ENCODE data around the gene EARS2.

DNA sequence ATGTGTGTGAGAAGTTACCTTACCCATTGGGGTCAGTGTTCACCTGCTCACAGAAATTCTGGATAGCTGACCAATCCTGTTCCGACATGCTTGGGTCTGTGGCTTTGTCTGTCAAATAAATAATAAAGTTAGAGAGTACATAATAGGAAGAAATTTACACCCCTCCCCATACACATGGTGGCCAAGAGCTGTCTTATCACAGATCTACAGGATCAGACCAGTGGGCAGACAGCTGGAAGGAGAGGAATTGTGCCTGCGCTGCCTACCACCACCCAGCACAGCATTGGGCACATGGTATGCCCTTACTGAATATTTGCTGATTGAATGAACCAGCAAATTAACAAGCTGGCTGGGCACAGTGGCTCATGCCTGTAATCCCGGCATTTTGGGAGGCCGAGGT, 61.5 kb downstream of the EARS2 start:
- TF ChIP-seq, protein P1, sequence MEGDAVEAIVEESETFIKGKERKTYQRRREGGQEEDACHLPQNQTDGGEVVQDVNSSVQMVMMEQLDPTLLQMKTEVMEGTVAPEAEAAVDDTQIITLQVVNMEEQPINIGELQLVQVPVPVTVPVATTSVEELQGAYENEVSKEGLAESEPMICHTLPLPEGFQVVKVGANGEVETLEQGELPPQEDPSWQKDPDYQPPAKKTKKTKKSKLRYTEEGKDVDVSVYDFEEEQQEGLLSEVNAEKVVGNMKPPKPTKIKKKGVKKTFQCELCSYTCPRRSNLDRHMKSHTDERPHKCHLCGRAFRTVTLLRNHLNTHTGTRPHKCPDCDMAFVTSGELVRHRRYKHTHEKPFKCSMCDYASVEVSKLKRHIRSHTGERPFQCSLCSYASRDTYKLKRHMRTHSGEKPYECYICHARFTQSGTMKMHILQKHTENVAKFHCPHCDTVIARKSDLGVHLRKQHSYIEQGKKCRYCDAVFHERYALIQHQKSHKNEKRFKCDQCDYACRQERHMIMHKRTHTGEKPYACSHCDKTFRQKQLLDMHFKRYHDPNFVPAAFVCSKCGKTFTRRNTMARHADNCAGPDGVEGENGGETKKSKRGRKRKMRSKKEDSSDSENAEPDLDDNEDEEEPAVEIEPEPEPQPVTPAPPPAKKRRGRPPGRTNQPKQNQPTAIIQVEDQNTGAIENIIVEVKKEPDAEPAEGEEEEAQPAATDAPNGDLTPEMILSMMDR (conservative IDR thresholded peaks at IDR 0.05; ENCODE audit: low read depth, low read length) = no peak
- TF ChIP-seq EZH2 (IDR thresholded peaks at IDR 0.05; ENCODE audit: borderline replicate concordance, low read depth, low read length, poor library complexity, severe bottlenecking) = no peak
